Stimulated activated CD4-positive, alpha-beta T cell treated with anti-CD3 and anti-CD28 coated beads, Interleukin-4, amount 100 ng/mL, for 4 hours (primary cell): ENCODE data around the gene DSCAM.

ENCODE experiments used
- DNase-seq, 2 experiments: peaks; one replicate each; pipeline ENCODE4 v3.0.0-alpha.2; 2020

Gene DSCAM

DNA sequence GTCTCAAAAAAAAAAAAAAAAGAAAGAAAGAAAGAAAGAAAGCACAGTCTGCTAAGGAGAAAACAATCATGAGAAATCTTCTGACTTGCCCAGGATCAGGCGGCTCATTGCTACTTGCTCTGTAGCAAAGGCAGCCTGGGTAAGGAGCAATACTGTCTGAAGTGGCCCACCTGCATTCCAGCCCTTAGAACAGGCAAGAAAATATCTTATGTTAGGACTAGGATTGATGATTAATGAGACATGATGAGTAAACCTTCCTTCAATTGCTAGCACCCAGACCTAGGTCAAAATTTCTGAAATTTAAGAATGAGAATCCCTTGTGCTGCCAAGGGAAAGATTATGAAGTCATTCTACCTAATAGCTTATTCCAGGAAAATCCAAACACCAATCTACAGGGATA lies 140.8 kb downstream of the DSCAM start:
- DNase-seq: no peak

DNA sequence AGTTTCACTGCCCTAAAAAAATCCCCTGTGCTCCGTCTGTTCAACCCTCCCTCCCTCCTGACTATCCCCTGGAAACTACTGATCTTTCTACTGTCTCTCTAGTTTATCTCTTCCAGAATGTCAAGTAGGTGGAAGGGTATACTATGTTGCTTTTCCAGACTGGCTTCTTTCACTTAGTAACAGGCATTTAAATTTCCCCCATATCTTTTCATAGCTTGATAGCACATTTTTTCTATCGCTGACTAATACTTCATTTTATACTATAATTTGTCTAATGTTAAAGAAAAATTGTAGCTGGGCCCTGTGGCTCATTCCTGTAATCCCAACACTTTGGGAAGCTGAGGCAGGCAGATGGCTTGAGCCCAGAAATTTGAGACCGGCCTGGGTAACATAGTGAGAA lies 142.8 kb downstream of the DSCAM start:
- no peak for DNase-seq

DNA sequence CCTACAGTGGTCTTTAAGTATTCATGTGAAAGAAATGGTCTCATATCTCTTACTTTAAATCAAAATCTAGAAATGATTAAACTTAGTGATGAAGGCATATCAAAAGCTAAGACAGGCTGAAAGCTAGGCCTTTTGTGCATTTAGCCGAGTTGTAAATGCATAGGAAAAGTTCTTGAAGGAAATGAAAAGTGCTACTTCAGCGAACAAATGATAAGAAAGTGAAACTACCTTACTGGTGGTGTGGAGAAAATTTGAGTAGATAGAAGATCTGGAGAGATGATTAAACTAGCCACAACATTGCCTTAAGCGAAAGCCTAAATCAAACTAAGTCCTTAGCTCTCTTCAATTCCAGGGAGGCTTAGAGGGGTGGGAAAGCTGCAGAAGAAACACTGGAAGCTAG lies 147.6 kb downstream of the DSCAM start:
- DNase-seq: no peak

DNA sequence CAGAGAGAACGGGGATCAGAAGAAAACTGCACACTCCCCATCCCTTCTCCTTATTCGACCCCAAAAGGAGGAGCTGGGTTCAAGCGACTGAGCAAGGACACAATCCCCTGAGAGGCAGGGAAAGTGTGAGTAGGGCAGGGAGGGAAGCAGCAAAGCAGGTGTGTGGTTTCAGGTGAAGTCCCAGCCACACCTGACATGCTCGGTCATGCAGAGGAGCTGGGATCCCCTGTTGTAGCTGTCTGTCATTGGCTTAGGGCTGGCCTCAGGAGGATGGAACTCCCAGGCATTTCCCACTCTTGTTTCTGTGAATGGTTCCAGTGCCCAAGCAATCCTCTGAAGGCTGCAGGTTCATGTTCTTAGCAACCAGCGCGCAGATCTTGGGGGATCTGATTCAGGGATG lies 150.7 kb downstream of the DSCAM start:
- DNase-seq: no peak

DNA sequence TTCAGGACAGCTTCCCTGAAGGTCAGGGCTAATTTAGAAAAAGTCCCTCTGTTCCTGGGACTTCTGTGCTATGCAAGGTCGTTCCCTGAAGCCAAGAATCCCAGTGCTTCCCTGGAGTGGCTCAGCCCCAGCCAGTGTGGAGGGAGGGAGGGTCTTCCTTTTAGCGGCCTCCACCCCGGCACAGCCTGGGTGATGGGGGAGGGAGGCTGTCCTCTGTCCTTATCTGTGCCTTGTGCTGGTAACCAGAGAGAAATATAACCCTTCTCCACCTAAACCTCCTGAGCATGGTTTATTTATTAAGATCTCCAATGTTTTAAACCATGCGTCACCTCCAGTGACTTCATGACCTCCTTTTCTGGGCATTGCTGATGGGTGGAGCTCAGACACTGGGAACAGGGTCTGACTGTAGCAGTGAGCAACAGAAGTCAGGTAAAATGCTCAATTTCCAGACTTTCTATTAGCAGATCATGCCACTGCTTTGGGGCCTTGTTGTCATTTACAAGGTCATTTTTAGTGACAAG lies 157.1 kb downstream of the DSCAM start:
- DNase-seq: no peak

DNA sequence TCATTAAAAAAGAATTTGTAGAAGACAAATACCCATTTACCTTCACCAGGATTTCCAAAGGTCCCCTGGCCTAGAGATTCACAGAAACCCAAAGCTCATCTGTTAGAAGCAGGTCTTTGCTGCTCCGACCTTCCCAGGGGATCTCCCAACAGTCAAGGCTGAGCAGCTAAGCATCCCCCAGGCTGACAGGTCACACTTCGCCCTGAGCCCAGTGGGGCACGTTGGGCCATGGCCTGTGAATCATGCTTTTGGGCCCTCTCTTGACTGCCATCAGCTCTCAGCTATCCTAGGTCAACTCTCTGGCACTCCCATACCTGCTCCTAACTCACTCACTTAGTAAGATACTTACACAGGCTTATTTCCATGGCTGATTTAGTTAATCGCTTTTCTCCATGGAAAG lies 157.7 kb downstream of the DSCAM start:
- DNase-seq: no peak

DNA sequence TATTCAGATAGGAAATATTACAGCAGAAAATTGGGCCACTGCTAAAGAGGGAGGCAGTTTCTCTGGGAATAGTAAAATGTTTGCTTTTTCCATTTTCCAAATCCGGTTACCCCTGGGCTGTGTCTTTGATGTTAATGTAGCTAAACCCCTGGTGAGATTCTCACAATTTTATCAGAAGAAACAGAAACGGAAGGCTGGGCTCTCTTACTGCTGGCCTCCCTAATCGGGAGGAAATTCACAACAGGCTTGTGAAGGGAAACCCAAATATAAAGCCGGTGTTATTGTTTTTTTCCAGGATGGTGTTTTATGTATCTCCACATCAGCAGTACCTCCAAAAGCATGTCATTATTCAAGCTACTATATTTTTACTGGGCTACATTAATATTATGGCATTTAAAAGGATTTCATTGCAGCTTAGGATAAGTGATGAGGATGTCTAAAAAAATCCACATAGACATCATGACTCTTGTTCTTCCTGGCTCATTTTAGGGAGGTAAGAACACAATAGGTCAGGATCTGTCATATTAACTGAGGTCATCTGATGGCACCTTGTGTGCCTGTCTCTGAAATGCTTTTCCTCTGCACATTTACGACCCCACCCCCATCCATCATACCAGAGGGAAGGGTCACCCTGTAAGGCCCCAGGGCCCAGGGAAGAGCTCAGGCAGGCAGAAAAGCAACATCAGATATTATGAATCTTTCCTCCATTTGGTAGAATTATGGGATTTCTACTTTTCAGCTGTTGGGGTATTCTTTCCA lies 158.7 kb downstream of the DSCAM start:
- no peak for DNase-seq

DNA sequence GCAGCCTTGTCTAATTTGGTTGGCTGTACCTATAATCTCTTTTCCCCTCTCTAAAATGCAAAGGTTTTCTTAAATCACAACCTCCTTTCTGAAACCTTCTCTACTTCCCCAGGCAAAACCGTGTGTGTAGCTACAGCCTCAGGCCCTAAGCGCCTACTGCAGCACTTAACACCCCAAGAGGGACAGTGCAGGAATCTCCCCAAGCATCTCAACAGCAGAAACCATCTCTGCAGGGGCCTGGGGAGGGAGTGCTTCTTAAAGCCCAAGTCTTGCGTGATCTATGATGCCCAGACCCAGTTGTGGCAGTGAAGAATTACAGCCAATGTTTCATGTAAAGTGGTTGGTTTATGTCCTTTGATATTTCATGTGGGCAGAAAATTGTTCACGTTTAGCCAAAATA lies 159.3 kb downstream of the DSCAM start:
- no peak for DNase-seq

DNA sequence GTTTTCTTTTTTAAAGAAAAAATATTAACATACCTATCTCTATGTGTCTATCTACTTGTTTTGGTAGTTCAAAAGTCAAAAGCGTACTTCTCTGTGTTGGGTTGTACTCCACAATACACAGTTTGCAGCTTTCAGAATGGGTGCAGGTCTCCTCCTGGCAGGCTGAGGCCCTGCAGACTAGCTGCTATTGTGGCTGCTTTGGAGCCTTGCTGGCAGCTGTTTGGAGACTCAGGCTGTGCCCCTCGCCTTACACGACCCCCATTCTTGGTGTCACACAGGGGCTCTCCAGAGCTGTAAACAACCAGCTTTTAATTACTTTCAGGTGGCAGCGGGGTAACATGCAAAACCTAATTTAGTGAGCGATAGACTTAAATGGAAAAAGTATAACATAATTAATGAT lies 160.4 kb downstream of the DSCAM start:
- DNase-seq: no peak

DNA sequence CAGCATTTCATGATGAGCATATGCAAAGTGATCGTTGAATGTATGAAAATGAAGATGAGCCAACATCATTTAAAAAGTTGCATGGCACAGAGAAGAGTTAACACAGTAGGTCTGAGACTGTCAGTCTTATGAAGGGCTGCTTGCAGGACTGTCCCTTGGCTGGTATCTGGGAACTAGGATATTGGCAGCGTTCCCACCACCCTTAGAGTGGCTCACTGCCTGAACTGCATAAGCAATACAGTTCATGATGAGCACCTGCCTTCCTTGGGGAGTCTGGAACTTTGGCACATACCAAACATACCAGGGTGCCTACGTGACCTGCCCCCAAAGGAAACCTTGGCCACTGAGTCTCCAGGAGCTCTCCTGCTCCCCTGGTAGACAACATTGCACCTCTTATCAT lies 161.8 kb downstream of the DSCAM start:
- DNase-seq: no peak

DNA sequence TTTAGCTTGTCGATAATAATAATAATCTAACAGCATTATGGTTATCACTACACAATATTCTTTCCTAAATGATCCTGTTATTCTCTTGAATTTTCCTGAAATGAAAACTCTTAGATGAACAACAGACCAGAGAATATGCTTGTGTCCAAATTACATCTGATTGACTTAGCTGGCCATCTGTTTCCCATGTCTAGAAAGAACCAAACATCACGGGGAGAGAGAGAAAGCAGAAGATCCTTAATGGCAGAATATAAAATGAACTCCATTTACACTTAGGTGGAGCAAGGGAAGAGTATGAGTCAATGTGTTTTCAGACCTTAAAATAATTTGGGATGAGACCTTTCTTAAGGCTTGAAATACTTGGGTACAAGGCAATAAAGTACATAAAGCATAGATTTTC lies 162.2 kb downstream of the DSCAM start:
- no peak for DNase-seq

DNA sequence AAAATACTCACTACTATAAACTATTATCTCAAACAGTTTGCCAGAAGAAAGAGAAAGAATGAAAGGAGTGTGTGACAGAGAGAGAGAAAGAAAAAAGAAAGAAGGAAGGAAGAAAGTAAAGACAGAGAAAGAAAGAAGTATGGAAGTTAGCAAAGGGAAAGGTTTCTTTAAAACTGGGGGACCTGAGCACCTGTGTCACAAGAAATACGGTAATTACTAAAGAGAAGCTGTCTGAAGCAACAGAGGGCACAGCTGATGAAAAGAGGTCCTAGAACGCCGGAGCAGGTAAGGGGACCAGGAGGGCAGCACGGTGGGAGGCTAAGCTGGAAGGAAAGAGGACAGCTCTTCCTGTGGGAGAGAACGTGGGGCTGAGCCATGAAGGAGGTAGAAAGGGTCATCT lies 163.6 kb downstream of the DSCAM start:
- DNase-seq: no peak

DNA sequence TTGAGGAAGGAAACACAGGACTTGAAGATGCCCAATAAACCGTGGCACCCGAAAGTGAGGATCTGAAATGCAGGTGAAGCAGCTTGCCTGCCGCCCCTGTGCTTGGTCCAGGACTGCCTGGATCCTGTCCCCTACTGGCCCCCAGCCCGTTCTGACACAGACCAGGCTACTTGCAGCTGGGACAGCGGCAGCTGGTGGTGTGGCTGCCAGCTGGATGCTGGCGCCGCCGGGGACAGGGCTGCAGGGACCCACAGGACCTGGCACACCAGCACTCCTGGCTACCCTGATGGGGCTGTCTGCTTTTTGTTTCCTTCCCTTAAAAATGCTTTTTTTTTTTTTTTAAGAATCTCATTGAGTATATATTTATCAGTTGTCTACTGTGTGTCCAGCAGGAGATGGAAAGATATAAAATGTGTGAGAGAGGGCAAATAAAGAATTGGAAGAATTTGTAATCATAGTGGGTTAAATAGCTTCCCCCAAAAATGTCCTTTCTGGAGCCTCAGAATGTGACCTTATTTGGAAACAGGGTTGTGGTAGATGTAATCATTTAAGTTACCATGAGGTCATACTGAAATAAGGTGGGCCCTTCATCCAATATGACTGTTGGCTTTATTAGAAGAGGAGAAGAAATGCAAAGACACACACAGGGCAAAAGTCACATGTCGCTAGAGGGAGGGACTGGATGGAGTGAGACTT lies 165.6 kb downstream of the DSCAM start:
- DNase-seq: no peak

DNA sequence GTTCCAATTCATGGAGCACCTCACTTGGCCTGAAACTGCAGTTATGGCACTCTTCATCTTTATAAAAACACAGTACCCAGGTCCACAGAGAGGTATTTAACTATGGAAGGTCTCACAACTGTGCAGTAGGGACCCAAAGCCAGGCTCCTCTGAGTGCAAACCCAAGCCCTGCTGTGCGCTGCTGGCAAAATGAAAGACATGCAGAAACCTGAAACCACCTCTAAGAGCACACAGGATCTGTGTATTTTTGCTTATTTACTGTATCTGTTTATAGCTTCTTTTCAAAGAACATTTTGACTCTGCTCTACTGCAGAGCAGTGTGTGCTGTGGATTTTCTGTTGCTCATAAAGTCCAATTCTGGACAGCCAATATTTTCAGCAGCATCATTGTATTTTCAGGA lies 166.6 kb downstream of the DSCAM start:
- DNase-seq: no peak

DNA sequence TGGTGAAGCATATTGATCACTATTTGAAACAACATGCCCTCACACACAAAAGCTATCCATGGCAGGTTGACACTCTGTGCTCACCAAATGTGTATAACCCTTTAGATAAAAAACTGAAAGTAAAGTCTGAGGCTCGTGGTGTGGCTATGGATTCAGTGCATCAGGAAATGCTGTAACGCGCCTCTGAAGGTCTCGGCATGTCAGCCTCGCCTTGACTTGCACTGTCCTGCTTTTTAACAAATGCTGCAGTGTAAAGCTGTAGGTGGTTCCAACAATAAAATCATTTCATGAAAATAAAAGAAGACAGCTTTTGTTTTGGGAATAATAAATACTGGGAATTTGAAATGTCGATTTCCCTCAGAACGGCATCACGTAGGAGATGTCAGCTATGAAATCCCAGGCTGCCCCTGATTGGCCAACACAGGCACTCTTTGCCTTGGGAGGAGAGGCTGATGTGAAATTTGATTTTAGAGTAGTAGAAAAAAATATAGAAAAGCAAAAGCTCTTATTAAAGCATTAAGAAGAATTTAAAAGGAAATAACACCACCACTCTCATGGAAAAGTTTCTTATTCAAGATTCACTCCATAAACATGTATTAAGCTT lies 168.2 kb downstream of the DSCAM start:
- no peak for DNase-seq

DNA sequence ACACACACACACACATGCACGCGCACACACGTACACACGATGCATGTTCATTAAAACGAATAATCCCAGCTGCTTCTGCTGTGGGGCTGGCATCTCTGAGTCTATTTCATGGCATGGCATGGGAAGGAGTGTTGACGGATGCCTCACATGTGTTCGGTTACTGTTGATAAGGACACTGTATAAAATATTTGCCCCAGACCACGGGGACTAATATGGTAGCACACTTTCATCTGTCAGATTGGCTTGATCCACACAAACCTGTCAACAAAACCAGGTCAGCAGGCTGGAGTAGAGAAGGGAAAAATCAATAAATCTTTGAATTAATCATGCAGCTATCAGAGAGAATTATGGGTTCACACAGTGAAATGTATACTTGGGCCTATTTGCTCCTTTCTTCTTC lies 171.9 kb downstream of the DSCAM start:
- DNase-seq: no peak

DNA sequence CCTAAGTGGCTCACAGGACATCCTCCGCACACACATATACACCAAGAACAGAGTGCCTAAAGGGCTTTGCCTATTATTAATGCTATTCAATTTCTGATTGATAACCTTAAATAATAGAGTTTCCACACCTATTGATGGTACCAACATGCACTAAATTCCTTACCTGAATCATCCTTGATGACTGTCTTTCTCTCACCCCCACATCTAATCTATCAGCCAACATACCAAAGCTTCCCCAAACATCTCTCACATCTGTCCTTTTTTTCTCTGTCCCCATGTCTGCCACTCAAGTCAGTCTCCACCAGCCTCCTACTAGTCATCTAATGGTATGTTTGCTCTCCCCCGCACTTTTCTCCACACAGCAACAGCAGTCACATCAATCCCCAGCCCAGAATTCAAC lies 174.4 kb downstream of the DSCAM start:
- no peak for DNase-seq

DNA sequence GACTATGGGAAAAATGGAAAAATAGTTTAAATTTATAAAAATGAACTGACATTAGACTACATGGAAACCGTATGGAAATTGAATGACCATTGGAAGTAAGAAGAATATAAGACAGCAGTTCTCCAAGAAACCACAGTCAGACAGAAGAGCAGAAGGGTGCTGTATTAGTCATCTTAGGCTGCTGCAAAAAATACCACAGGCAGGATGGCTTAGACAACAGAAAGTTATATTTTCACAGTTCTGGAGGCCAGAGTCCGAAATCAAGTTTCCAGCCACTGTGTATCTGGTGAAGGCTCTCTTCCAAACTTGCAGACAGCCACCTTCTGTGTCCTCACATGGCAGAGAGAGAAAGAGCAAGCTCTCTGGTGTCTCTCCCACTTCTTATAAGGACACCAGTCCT lies 175.2 kb downstream of the DSCAM start:
- DNase-seq: no peak

DNA sequence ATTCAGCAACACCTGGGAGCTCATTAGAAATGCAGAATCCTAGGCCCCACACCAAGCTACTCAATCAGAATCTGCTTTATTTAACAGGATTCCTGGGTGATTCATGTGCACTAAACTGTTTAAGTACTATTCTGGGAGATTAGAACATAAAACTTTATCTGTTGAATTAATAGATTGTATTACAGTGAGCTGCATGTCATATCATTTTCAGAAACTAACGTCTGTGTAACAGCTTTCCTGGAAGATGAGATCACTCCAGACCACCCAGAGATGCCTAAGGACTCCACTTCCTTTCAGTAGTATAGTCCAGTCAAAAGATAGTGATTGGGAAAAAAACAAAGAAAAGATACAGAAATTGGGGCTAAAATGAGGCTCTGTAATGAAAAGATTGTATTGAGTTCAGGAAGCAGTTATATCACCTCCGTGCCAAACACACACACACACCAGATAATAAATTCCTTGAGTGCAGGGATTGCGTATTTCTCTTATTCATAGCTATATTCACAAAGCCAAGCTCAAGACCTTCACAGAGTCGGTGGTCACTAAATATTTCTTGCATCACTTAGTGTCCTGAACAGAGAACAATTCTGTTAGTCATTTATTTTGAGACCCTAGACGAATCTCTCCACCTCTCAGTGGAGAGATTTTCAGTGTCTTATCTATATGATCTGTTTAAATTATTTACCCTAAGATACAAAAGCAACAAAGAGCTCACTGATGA lies 178.2 kb downstream of the DSCAM start:
- no peak for DNase-seq

DNA sequence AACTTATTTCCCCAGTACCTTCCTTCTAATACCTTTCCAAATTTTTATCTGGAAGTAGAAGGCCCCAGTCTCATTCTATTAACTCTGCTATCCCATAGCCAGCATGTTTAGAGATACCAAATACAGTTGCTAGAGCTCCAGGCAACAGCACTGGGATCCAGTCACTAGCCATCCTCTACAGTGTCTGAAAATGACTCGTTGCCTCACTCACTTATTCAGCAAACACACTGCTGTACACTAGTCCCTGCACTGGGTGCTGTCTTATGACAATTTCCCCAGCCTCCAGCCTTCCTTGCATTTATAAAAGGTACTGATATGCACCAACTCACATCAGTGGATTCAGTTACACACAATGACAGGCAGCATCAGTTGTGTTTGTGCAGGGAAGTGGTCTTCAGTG lies 179.0 kb downstream of the DSCAM start:
- DNase-seq: no peak

DNA sequence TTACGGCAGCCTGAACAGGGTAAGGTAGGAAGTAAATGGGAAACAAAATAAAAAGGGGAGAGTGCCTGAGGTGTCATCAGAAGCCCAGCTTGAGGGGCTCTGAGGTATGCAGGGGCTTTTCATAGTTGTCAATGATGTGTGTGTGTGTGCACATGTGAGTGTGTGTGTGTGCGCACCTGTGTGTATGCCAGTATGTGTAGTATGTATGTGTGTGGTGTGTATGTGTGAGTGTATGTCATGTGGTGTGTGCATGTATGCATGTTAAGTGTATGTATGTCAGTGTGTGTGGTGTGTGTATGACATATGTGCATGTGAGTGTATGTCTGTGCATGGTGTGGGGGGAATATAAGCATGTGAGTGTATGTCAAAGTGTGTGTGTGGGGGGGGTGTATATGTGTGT lies 184.1 kb downstream of the DSCAM start:
- DNase-seq: no peak

DNA sequence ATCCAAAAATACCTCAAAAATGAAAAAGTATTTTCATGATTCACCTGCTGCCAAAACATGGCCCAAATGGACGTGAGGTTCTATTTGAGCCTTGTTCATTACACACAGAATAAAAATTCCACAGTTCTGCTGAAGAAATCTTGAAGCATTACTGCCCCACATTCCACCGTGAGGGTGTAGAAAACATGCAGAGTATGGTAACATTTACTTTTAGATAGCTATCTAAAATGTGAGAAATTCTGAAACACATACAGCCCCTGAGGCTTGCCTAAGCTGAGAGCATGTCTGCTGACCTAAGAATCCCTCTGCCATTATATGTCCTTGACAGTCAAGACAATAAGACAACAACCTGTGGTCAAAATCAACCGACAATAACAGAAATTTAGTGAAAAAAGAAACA lies 186.5 kb downstream of the DSCAM start:
- no peak for DNase-seq

DNA sequence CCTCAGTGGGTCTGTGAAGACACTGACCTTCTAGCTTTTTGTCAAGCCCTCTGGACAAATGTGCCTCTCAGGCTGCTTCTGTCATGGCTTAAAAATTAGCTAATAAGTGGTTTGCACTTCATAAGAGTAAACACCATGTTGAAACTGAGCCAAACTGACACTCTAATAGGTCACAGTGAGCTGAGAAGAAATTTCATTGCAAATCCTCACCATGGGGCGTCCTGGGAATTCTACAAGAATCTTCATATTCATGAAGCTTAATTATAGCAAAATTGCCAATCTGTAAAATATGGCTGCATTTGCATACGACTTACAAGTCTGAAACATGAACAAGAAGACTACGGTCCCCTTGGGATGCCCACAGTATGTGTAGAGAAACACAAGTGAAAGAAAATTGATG lies 188.6 kb downstream of the DSCAM start:
- DNase-seq: no peak

DNA sequence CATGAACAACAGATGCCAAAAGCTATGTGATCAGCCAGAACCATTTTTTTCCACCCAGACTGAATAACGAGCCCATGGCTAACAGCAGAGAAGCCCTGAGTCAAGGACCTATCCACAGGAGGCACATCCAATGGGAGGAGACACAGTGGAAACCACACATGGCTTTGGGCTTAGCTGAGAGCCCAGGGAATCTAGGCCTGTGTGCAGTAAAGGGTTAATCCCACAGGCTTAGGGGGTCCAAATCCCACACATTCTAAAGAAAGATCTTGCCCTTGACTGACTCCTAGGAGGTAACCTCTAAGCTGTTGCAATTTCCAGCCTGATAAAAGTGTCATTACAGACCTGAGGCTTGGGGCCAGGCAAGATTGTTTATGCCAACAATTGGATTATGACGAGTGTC lies 194.5 kb downstream of the DSCAM start:
- no peak for DNase-seq
